Superior temporal gyrus (tissue), 1 donor: Measurements from ENCODE around the gene EFHD2.
"Not testable (repeated sequence)": the region's sequence is repeated elsewhere in the genome, so short reads cannot be mapped to it uniquely, and the experiment has no call there.

Experiments
- DNase-seq: peaks from one replicate; pipeline ENCODE4 v3.0.0-alpha.2; 2016; ENCODE audit errors: extremely low spot score

EFHD2 gene

DNA sequence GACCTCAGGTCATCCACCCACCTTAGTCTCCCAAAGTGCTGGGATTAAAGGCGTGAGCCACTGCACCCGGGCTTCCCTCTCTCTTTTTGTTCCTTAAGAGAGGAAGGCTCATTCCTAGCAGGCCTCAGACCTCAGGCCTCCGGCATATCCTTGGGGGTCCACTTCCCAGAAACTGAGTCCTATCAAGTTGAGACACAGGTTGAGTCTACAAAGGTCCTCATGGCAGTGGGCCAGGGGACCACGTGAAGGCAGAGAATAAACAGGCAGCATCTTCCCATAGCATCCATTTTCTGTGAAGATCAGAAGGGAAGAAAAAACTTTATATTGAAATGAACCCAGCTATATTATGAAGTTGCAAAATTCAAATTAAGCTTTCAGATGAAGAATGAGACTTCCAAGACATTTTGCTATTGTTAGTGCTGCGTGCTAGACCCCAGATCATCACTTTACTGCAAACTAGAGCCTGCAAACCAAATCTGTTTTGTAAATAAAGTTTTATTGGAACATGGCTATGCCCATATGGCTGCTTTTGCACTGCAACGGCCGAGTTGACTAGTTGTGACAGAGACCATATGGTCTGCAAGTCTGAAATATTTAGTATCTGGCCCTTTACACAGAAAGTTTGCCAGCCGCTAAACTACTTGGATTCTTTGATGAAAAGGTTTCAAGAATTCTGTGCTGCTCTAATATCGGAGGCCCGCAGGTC, 43.3 kb downstream of the EFHD2 start:
- no peak for DNase-seq

DNA sequence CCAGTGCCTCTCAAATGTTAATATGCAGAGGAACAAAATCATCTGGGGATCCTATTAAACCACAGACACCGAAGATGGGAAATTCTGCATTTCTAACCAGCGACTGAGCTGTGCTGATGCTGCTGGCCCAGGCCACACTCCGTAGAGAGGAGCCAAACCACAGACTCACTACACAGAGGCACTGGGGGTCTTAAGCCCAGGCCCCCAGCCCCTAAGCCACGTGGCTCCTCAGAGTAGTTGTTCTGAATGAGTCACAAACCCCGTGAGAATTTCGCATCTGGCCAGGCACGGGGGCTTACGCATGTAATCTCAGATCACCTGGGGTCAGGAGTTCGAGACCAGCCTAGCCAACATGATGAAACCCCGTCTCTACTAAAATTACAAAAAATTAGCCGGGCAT, 44.0 kb downstream of the EFHD2 start:
- no peak for DNase-seq

DNA sequence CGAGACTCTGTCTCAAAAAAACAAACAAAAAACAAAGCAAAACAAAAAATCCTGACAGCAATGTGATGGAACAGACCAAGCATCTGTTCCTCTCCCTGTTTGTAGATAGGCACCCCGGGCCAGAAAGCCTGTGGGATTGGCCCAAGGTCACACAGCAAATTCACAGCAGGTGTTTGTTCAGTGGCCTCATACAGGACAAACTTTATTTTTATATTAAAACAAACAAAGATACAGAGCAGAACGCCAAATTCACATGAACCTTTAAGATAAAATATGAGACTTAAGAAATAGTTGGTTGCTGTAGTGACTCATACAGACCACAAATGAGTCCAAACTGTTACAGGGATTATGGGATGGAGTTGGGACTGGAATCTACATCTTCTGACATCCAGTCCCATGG, 44.6 kb downstream of the EFHD2 start:
- no peak for DNase-seq

DNA sequence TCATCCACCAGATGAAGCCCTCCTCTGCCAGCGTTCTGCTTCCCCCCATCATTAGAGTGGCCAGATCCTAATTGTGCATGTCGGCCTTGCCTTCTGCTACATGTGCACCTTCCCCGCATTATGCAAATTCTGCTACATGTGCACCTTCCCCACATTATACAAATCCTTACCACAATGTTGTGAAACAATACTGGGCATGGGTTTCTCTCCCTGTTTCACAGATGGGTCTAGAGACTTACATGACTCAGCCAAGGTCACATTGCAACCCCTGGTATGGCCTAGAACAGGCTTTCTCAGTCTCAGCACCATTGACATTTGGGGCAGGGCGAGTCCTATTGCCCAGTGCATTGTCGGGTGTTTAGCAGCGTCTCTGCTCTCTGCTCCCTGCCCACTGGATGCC, 45.8 kb downstream of the EFHD2 start:
- DNase-seq: no peak

DNA sequence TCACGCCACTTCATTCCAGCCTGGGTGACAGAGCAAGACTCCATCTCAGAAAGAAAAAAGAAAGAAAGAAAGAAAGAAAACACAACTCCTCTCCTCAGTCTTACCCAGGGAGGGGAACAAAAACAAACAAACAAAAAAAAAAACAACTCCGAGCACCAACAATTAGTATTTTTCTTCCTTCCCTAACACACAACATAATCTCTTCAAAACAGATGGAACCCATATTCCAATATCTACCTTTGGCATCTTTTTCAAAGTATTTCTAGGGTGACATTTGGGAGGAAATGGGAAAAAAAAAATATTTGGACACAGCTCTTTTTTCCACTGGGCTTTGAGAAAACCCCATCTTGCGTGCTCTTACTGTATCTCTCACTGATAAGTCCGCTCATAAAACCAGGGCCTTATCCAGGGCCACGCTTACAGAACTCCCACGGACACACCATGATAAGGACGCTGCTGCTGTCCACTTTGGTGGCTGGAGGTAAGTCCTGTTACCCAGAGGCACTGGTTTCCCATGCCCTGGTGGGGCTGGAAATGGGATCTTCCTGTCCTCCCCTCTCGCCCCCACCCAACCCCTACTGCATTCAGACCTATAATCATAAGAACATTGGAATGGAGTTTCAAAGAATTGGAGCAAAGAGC, 46.7 kb downstream of the EFHD2 start, which contains the start of gene CELA2A:
CELA2A (plus strand) TSS at position 420 of the 642 bp plus-strand sequence; CDS start at position 442, 22 bp downstream.
- DNase-seq: no peak

DNA sequence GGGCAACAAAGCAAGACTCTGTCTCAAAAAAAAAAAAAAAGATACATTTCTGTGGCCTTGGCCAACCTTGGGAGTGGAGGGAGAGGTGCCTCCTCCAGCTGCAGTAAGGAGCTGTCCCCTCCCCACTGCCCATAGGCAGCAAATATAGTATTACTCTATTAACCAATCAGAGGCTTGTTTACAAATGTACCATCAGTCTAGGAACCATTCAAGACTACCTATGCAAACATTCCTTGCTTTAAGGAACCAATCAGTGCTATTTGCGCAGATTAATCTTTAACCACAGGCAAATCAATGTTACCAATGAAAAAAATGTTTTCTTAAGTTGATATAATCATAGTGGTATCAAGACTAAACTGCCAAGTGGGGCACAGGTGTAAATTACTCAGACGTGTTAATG, 47.9 kb downstream of the EFHD2 start:
- DNase-seq: no peak

DNA sequence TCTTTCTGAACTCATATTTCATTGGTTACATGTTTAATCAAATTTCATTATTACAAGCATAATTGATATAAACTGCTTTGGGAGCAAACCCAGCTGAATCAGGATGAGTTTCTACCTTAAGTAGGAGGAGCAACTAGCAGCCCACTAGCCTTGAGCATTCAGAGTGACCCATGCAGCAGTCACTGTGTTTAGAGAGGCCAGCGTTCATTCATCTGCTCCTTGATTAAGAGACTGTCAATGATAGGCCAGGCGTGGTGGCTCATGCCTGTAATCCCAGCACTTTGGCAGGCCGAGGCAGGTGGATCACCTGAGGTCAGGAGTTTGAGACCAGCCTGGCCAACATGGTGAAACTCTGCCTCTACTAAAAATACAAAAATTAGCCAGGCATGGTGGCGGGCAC, 48.7 kb downstream of the EFHD2 start:
- DNase-seq: not testable (repeated sequence)

DNA sequence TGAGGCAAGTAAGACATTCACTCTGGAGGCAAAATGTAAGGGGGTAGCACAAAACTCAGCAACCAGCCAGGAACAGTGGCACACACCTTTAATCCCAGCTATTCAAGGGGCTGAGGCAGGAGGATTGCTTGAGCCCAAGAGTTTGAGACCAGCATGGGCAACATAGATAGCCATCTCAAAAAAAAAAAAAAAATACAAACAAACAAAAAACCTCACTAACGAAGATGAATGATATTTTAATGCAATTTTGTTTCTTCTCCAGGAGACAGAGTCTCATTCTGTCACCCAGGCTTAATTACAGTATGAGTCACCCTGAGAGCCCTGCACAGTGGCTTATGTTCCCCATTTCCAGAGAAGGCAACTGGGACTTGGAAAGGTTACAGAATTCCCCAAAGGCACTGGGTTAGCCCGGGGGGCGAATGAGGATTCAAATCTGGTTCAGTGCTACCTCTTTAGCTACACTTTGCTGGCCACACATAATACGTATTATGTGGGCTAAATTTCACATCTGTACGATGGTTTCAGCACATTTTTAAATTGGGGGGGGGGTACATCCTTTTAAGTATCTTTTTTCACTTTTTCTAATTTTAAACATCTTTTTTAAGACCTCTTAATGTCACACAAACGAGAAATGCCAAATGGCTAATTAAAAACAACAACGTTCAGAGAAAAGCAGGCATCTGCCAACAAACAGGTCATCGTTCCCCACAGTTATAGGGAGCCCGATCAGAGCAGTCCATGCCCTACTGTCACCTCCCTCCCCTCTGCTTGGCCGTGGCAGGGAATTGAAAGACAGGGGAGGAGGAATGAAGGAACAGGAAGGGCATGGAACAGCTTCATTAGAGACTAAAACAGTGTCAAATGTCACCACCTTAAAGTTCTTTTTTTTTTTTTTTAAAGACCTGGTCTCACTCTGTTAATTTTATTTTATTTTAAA, 50.4 kb downstream of the EFHD2 start:
- no peak for DNase-seq

DNA sequence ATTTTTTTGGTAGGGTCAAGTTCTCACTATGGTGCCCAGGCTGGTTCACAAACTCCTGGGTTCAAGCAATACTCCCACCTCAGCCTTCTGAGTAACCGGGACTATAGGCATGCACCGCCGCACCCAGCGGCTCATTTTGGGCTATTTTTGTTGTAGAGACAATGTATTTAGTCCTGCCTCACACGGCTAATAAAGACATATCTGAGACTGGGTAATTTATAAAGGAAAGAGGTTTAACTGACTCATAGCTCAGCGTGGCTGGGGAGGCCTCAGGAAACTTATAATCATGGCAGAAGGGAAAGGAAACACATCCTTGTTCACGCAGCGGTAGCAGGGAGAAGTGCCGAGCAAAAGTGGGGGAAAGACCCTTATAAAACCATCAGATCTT, 51.0 kb downstream of the EFHD2 start:
- no peak for DNase-seq

DNA sequence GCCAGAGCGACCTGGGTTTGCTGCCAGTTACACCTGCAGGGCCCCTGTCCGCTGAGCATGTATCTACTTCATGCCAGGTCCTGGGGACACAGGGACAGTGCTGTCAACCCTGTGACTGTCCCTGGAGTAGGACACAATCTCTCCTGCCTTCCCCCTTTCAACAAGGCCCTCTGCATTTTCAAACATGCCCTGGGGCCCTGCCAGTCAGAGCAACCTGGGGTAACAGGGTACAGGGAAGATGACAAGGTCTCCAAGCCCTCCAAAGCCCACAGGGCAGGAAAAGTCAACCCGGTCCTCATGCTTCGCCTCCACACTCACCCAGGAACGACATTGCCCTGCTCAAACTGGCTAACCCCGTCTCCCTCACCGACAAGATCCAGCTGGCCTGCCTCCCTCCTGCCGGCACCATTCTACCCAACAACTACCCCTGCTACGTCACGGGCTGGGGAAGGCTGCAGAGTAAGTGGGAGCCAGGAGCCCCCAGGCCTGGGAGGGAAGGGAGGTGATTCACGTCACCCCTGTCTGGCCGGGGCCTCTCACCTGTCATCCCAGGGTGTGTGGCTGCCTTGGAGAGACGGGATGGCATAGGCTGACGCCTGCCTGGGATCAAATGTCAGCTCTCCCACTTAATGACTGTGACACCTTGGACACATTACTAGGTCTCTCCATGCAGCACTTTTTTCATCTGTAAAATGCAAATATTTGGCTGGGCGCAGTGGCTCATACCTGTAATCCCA, 53.5 kb downstream of the EFHD2 start:
- DNase-seq: not testable (repeated sequence)

DNA sequence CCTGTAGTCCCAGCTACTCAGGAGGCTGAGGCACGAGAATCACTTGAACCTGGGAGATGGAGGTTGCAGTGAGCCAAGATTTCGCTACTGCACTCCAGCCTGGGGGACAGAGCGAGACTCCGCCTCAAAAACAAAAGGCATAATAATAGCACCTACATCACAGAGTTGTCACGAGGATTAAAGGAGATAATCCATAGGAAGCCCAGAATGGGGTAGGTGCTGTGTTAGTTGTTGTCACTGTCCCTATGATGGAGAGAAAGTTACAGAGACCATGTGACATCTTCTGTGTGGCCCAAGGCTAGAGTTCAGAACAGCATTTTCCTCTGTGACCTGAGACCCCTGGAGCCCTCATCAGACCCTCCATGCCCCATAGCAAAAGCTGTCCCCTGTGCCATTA, 54.2 kb downstream of the EFHD2 start:
- DNase-seq: not testable (repeated sequence)

DNA sequence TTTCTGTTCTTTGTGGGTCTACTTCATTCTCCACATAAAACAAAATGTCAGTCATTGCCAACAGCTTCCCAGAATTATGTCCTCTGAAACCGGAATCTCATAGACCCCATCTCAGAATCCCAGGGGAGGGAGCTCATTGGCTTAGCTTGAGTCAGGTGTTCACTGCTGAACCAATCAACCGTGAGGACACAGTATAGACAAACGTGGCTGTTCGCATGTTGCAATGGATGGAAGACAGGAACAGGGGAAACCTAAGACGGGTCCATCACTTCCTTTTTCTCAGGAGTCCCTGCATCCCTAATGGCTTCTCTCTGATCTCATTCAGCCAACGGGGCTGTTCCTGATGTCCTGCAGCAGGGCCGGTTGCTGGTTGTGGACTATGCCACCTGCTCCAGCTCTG, 56.0 kb downstream of the EFHD2 start:
- DNase-seq: no peak

DNA sequence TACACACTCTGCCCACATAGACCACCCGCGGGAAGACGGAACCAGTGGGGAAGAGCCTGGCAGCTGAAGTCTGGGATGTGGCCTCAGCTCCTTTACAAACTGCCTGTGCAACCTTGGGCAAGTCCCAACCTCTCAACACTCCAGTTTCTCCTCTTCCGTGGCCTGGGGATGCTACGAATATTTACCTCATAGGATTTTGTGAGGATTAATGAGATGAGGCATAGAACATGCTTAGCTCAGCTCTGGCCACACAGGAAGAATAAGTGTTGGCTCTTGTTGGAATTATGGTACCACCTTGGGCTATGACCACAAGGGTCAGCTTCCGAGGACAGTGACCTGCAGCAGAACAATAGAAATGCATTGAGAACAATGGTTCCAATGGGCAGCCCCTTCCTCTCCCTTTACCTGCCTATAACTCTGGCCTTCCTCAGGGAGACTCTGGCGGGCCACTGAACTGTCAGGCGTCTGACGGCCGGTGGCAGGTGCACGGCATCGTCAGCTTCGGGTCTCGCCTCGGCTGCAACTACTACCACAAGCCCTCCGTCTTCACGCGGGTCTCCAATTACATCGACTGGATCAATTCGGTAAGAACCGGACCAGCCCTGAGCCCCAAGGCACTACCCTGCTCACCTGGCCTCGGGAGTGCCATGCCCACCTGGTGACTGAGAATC, 57.4 kb downstream of the EFHD2 start:
- DNase-seq: not testable (repeated sequence)

DNA sequence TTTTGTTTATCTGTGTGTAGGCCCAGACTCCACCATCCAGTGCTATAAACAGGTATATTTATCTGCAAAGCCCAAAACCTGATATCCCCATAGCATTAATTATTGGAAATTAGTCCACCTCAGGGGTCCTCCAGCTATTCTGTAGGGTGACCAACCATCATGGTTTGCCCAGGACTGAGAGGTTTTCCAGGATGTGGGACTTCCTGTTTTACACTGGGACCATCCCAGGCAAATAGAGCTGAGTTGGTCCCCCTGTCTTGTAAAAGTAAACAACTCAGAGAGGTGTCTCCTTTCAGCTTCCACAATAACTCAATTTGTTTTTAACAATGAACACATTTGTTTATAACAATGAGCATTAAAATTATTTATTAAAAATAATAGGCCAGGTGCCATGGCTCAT, 58.5 kb downstream of the EFHD2 start:
- no peak for DNase-seq

DNA sequence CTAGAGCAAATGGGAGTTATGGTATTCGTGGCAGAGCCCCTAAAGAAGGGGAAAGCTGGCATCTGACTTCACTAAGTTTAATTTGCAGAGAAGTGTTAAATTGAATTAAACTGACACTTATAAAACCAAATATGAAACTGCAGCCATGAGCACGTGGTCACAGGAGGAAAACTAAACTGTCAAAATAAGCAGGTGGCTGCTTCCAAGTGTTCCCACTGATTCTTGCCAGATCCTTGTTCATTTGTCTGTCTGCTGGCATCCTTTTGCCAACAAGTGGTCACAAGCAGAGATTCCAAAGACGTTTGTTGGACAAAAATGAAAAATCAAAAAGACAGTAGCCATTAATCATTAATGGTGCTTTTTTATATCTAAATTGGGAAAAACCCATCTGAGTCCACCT, 59.7 kb downstream of the EFHD2 start:
- no peak for DNase-seq

DNA sequence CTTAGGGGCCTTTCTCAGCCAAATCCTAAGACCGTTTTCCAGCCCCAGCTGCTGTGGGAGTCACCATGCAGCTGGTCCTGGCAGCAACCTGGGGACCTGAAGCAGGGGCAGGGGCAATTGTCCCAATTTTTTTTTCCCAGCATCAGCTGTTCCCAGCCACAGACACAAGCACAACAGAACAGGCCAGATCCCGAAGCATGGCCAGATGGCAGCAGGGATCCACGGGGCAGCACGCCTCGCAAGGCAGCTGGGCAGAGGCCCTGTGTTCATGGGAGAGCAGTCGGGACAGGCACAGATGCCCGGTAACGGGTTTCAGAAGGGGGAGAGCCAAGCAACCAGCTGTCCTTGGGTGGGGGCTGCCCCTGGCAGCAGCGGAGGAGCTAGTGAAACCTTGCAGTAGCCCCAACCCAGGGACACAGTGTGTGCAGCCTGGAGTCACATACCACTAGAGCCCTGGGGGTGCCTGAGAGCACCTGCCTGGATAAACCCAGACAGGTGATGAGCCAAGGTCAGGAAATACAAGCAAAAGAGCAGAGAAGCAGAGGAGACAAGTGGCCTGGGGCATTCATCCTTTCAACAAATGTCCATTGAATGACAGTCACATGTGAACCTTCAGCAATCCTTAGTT, 60.2 kb downstream of the EFHD2 start:
- not testable (repeated sequence) for DNase-seq

DNA sequence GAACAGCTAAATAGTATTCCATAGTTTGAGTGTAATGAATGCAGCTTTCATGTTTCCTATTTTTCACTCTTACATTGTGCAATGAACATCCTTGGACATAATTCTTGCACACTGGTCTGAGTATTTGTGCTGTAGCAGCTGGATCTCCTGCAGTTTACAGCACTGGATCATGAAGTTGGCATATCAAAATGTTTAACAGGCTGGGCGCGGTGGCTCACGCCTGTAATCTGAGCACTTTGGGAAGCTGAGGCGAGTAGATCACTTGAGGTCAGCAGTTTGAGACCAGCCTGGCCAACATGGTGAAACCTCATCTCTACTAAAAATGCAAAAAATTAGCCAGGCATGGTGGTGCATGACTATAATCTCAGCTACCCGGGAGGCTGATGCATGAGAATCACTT, 61.4 kb downstream of the EFHD2 start:
- DNase-seq: not testable (repeated sequence)

DNA sequence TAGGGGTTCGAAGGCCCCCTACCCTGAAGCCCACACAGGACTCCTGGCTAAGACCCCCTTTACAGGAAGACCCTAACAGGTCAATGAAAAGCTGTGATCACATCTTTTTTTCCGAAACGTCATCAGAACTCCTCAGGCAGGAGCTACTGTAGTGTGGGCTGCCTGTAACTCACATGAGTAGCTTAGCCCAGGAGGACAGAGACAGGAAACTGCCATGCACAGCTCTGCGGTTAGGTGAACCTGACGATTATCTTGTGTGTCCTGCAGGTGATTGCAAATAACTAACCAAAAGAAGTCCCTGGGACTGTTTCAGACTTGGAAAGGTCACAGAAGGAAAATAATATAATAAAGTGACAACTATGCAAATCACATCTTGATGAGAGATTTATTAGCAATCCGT, 62.0 kb downstream of the EFHD2 start:
- not testable (repeated sequence) for DNase-seq

DNA sequence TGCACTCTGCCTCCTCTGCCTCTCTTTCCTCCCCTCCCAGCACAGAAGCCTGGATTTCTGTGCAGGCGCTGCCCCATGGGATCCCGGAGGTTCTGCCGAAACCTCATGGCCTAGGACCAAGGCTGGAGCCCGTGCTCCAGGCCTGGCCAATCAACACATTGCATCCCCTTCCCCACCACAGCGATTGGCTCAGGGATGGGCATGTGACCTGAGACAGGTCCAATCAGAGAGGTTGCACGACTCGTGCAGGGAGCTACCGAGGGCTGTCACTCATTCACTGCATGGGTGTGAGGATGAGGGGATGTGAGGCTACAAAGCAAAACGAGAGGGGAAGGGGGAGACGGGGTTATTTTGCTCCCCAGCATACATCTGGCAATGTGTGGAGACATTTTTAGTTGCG, 62.9 kb downstream of the EFHD2 start:
- no peak for DNase-seq

DNA sequence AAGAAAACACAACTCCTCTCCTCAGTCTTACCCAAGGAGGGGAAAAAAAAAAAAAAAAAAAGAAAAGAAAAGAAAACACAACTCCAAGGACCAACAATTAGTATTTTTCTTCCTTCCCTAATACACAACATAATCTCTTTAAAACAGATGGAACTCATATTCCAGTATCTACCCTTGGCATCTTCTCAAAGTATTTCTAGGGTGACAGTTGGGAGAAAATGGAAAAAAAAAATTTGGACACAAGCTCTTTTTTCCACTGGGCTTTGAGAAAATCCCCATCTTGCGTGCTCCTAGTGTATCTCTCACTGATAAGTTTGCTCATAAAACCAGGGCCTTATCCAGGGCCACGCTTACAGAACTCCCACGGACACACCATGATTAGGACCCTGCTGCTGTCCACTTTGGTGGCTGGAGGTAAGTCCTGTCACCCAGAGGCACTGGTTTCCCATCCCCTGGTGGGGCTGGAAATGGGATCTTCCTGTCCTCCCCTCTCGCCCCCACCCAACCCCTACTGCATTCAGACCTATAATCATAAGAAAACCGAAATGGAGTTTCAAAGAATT, 66.1 kb downstream of the EFHD2 start, which contains the start of gene CELA2B:
CELA2B (plus strand) TSS at position 353 of the 563 bp plus-strand sequence; CDS start at position 375, 22 bp downstream.
- no peak for DNase-seq
